HepG2 (cell line): ENCODE measurements around the gene TMEM117.

ENCODE experiments used
- ATRX ChIP-seq: sonication (generic); formaldehyde crosslinking; IDR thresholded peaks from 2 replicates; pipeline ENCODE4 v1.4.0; 2020; ENCODE audit warnings: missing genetic modification reagents, borderline replicate concordance
- BHLHE40 ChIP-seq: IDR thresholded peaks from 2 replicates; pipeline ENCODE4 v1.6.1; 2011; ENCODE audit warnings: low read length, improper control_type of control experiment
- EZH2 ChIP-seq: conservative IDR thresholded peaks from 2 replicates; pipeline ENCODE4 v1.6.1; 2012; ENCODE audit warnings: mild to moderate bottlenecking, low read depth, low read length, moderate library complexity
- HOXA9 ChIP-seq: sonication (generic); formaldehyde crosslinking; IDR thresholded peaks from 2 replicates; pipeline ENCODE4 v1.8.1; 2022; ENCODE audit warnings: missing genetic modification reagents, mild to moderate bottlenecking, moderate library complexity, borderline replicate concordance
- SAFB2 ChIP-seq: sonication (generic); formaldehyde crosslinking; IDR thresholded peaks from 2 replicates; pipeline ENCODE4 v1.5.1; 2020; ENCODE audit warnings: missing genetic modification reagents, low read depth, mild to moderate bottlenecking, borderline replicate concordance
- SMAD3 ChIP-seq: sonication (generic); formaldehyde crosslinking; IDR thresholded peaks from 2 replicates; pipeline ENCODE4 v1.4.0; 2020; ENCODE audit warnings: missing genetic modification reagents
- ZNF138 ChIP-seq: sonication (generic); formaldehyde crosslinking; IDR thresholded peaks from 2 replicates; pipeline ENCODE4 v1.5.0; 2020; ENCODE audit warnings: mild to moderate bottlenecking, low read depth, missing genetic modification reagents
- ZZZ3 ChIP-seq: sonication (generic); formaldehyde crosslinking; IDR thresholded peaks from 2 replicates; pipeline ENCODE4 v1.4.0; 2020; ENCODE audit warnings: missing genetic modification reagents, mild to moderate bottlenecking, borderline replicate concordance
- TF ChIP-seq, protein P1 (sequence below): sonication (generic); formaldehyde crosslinking; IDR thresholded peaks from 2 replicates; pipeline ENCODE4 v1.5.0; 2020; ENCODE audit warnings: mild to moderate bottlenecking, missing genetic modification reagents, borderline replicate concordance

DNA sequence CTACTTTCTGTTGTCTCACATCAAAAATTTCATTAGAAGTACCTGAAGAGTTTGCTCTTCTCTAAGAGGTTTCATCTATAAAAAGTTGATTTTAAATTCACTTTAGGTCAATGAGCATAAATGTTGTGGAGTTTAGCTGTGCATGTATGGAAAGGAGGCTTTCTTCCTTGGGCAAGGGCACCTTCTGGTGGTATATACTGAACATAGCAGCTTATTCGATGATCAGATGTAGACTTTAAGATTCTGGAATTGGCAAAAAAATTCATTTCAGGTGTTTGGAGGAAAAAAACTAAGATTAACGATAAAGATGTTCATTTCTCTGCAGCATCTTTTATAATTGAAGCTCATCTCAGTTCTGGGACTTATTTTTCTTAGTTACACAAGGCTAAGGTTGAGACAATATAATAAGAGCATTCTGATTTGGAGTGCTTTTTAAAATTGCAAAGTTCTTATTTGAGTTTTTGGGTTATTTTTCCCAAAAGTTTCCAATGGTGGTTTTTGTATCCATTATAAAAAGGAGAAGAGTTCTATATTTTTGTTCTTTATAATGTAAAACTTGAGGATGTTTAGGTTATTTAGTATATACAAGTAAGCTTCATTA, 46.8 kb downstream of the TMEM117 start:
- TF ChIP-seq SMAD3 (CRISPR knock-in tag) (no peak), ZZZ3 (CRISPR knock-in tag) (no peak), ATRX (CRISPR knock-in tag) (no peak), ZNF138 (CRISPR knock-in tag) (no peak), EZH2 (no peak), BHLHE40 (no peak), SAFB2 (CRISPR knock-in tag) (no peak), HOXA9 (CRISPR knock-in tag) (no peak)
- TF ChIP-seq, protein P1, sequence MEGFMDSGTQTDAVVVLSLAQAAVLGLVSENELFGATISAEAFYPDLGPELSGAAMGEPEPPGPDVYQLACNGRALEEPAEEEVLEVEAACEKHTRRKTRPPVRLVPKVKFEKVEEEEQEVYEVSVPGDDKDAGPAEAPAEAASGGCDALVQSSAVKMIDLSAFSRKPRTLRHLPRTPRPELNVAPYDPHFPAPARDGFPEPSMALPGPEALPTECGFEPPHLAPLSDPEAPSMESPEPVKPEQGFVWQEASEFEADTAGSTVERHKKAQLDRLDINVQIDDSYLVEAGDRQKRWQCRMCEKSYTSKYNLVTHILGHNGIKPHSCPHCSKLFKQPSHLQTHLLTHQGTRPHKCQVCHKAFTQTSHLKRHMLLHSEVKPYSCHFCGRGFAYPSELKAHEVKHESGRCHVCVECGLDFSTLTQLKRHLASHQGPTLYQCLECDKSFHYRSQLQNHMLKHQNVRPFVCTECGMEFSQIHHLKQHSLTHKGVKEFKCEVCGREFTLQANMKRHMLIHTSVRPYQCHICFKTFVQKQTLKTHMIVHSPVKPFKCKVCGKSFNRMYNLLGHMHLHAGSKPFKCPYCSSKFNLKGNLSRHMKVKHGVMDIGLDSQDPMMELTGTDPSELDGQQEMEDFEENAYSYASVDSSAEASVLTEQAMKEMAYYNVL = no peak
